Measurements from ENCODE around the gene ABCB7. TPM values are rescaled to one million over a fixed set of nuclear protein-coding genes. Genes with fewer than 3 reads are reported as not detected.

ABCB7 gene
- total RNA-seq, 2 experiments from 2014 or later: 13.4 to 14.5 TPM

DNA sequence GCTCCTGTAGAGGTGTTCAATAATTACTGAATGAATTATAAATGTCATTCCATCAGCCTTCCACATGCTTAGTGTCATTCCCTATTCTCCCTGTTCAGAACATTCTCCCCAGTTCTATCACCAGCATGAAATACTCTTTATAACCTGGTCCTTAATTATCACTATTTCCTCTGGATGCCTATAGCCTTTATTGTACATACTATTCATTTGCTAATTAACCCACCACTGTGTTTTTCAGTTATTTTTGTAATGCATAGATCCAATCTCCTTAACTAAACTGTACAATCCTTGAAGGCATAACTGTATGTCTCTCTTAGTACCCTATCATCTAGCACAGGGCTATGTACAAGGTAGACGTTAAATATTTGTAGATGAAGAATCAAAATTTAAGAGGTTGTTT is 1.2 kb downstream of the ABCB7 start:
- no peaks in the 10 kb centered on the region for H3K27me3 Mint-ChIP-seq
- no peaks in the 10 kb centered on the region for H3K36me3 ChIP-seq (ENCODE audit: insufficient read depth, low read length)
- peaks cover 16% of the 10 kb centered on the region for H3K36me3 Mint-ChIP-seq (ENCODE audit: low read depth)
- DNase-seq (no peak), ATAC-seq (ENCODE audit: poor library complexity) (no peak)
- H3K4me1 ChIP-seq (ENCODE audit: insufficient read depth, low read length): peaks cover 3% of the 10 kb centered on the region
- peak overlapping the region; percentile 93 for H3K27ac Mint-ChIP-seq
- H3K9me3 Mint-ChIP-seq: no peaks in the 10 kb centered on the region
- no peaks in the 10 kb centered on the region for H3K27me3 ChIP-seq (ENCODE audit: control insufficient read depth in 1 of 2, insufficient read depth in 2 of 2, low read length in 2 of 2)
- intact Hi-C loops (cut with DNase I, micrococcal nuclease): loop anchor here (5.0 to 10.0 kb wide), 3 partner anchors 117 to 1270 kb away; partner anchors contain the start of genes UPRT (in 2 of the 2), MAGEE1 (in 1 of the 2) and RLIM (in 1 of the 2)
- ChIA-PET POLR2A (interaction anchor here (1.6 kb wide), 1 partner anchor 119 kb away, joined by 7 read pairs; the partner anchor contains the start of gene UPRT), CTCF (no interaction called here)
- H3K9me3 ChIP-seq (ENCODE audit: control insufficient read depth in 1 of 2, insufficient read depth in 1 of 2, low read length in 2 of 2): no peaks in the 10 kb centered on the region
- peak overlapping the region; percentile 95 for H3K4me3 Mint-ChIP-seq
- H3K4me3 ChIP-seq (ENCODE audit: low read length): peak overlapping the region; percentile 77
- H3K27ac ChIP-seq (ENCODE audit: low read depth in 1 of 2, low read length in 2 of 2): no peak overlapping the region
- TF ChIP-seq, protein P1, sequence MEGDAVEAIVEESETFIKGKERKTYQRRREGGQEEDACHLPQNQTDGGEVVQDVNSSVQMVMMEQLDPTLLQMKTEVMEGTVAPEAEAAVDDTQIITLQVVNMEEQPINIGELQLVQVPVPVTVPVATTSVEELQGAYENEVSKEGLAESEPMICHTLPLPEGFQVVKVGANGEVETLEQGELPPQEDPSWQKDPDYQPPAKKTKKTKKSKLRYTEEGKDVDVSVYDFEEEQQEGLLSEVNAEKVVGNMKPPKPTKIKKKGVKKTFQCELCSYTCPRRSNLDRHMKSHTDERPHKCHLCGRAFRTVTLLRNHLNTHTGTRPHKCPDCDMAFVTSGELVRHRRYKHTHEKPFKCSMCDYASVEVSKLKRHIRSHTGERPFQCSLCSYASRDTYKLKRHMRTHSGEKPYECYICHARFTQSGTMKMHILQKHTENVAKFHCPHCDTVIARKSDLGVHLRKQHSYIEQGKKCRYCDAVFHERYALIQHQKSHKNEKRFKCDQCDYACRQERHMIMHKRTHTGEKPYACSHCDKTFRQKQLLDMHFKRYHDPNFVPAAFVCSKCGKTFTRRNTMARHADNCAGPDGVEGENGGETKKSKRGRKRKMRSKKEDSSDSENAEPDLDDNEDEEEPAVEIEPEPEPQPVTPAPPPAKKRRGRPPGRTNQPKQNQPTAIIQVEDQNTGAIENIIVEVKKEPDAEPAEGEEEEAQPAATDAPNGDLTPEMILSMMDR (IDR thresholded peaks at IDR 0.05): no peak
- peaks cover 74% of the 10 kb centered on the region for H3K4me1 Mint-ChIP-seq (ENCODE audit: low read depth)

DNA sequence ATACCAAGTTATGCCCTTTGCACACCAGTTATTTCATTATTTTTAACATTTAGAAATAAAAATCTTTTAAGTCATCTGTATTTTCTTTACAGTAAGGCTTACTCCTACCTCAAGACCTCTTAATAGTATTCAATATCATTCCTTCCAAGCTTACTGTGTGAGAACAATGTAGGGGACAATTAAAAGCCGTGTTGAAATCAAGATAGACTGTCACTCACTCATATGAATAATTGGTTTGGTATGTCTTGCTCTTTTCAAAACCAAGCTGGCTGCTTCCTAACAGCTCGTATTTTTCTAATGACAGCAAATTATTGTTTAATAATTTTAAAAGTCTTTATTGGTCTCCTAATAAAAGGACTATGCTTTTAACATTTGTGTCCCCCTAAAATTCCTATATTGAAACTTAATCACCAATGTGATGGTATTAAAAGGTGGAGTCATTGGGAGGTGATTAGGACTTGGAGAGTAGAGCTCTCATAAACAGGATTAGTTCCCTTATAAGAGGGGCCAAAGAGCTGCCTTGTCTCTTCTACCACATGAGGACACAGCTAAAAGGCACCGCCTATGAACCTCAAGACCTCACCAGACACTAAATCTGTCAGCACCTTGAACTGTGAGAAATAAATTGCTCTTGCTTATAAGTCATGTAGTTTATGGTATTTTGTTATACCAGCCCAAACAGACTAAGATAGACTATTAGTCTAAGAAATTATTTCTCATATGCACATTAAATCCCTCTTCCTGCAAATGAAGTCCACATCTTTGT is 4.1 kb downstream of the ABCB7 start:
- ChIA-PET CTCF (no interaction called here), POLR2A (no interaction called here)
- no peak overlapping the region for H3K27ac Mint-ChIP-seq
- intact Hi-C loops (cut with DNase I, micrococcal nuclease): loop anchor here in 1 of 2 experiments (10.0 kb wide), 2 partner anchors 537 to 1273 kb away; partner anchors contain the start of genes MAGEE1 and RLIM
- no peak overlapping the region for H3K4me3 ChIP-seq (ENCODE audit: low read length)
- H3K4me1 ChIP-seq (ENCODE audit: insufficient read depth, low read length): peaks cover 3% of the 10 kb centered on the region
- H3K9me3 Mint-ChIP-seq: no peaks in the 10 kb centered on the region
- H3K27me3 Mint-ChIP-seq: no peaks in the 10 kb centered on the region
- peaks cover 30% of the 10 kb centered on the region for H3K36me3 Mint-ChIP-seq (ENCODE audit: low read depth)
- TF ChIP-seq, protein P1 (IDR thresholded peaks at IDR 0.05): no peak
- DNase-seq (no peak), ATAC-seq (ENCODE audit: poor library complexity) (no peak)
- H3K4me3 Mint-ChIP-seq: no peak overlapping the region
- H3K27ac ChIP-seq (ENCODE audit: low read depth in 1 of 2, low read length in 2 of 2): no peak overlapping the region
- H3K4me1 Mint-ChIP-seq (ENCODE audit: low read depth): peaks cover 69% of the 10 kb centered on the region
- no peaks in the 10 kb centered on the region for H3K9me3 ChIP-seq (ENCODE audit: control insufficient read depth in 1 of 2, insufficient read depth in 1 of 2, low read length in 2 of 2)
- no peaks in the 10 kb centered on the region for H3K27me3 ChIP-seq (ENCODE audit: control insufficient read depth in 1 of 2, insufficient read depth in 2 of 2, low read length in 2 of 2)
- H3K36me3 ChIP-seq (ENCODE audit: insufficient read depth, low read length): no peaks in the 10 kb centered on the region

DNA sequence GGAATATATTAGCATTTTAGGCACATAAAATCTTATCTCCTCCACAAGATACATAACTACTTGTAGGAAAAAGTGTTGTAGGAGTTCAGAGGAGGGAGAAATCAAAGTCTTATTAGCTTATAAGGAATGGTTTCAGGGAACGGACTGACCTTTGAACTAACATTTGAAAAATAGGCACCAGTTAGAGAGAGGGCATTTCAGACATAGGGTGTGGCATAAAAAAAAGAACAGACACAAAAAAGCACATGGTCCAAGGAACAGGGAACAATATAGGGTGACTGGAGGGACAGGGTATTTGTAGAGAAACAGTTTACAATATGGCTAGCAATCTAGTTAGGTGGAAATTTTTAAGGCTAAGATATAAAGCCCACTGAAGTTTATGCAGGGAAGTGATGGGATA is 6.4 kb downstream of the ABCB7 start:
- no peaks in the 10 kb centered on the region for H3K27me3 Mint-ChIP-seq
- intact Hi-C loops (cut with DNase I, micrococcal nuclease): loop anchor here in 1 of 2 experiments (10.0 kb wide), 2 partner anchors 535 to 1275 kb away; partner anchors contain the start of genes MAGEE1 and RLIM
- no peak overlapping the region for H3K4me3 Mint-ChIP-seq
- Histone ChIP-seq H3K4me1 (ENCODE audit: insufficient read depth, low read length) (no peaks in the 10 kb centered on the region), H3K4me3 (ENCODE audit: low read length) (no peak overlapping the region), H3K36me3 (ENCODE audit: insufficient read depth, low read length) (no peaks in the 10 kb centered on the region), H3K27me3 (ENCODE audit: control insufficient read depth in 1 of 2, insufficient read depth in 2 of 2, low read length in 2 of 2) (no peaks in the 10 kb centered on the region), H3K9me3 (ENCODE audit: control insufficient read depth in 1 of 2, insufficient read depth in 1 of 2, low read length in 2 of 2) (no peaks in the 10 kb centered on the region), H3K27ac (ENCODE audit: low read depth in 1 of 2, low read length in 2 of 2) (no peak overlapping the region)
- CTCF ChIA-PET: no interaction called here
- peaks cover 70% of the 10 kb centered on the region for H3K4me1 Mint-ChIP-seq (ENCODE audit: low read depth)
- DNase-seq: no peak
- POLR2A ChIA-PET: no interaction called here
- ATAC-seq (ENCODE audit: poor library complexity): no peak
- no peaks in the 10 kb centered on the region for H3K9me3 Mint-ChIP-seq
- peaks cover 22% of the 10 kb centered on the region for H3K36me3 Mint-ChIP-seq (ENCODE audit: low read depth)
- peak overlapping the region; percentile 37 for H3K27ac Mint-ChIP-seq
- TF ChIP-seq, protein P1 (IDR thresholded peaks at IDR 0.05): no peak

Measured in CD4-positive, alpha-beta T cell (primary cell).